Stimulated activated CD8-positive, alpha-beta memory T cell treated with anti-CD3 and anti-CD28 coated beads, Interleukin-12 subunit alpha, Interleukin-12 subunit beta, amount 100 ng/mL, for 24 hours (primary cell): ENCODE measurements around the gene BCAS4.

Experiments
- DNase-seq: peaks from one replicate; pipeline ENCODE4 v3.0.0-alpha.2; 2020; ENCODE audit errors: extremely low read depth

BCAS4 gene

DNA sequence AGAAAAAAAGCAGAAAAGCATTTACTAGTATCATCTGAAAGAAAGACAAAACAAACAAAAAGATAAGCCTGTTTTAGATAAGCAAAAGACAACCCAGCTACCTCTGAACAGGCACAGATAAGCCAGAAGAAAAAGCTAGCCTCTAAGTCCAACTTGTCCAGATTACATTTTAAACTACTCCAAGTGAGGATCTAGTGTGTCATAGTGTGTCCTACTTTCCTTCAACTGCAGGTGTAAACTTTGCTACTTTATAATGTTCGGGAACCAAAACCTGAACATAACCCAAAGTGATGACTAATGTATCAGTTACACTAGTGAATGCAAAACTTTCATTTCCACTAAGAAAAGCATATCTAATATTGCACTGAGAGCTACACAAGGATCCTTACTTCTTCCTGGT lies 116.9 kb downstream of the BCAS4 start:
- DNase-seq, result no peak

DNA sequence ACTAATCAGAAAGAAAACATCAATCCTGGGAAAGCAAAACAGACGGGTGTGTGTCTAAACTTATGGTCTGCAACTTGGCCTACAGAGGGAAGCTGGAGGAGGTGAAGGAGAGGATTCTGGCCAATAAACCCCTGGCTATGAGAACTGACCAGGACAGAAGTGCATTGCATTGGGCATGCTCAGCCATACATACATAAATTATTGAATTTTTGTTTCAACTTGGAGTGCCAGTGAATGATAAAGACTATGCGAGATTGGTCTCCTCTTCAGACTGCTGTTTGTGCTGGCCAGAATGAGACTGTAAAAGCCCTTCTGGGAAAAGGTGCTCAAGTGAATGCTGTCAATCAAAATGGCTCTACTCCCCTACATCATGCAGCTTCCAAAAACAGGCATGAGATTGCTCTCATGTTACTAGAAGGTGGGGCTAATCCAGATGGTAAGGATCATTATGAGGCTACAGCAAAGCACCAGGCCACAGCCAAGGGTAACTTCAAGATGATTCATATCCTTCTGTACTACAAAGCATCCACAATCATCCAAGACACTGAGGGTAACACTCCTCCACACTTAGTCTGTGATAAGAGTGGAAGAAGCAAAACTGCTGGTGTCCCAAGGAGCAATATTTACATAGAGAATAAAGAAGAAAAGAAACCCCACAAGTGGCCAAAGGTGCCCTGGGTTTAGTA lies 119.0 kb downstream of the BCAS4 start:
- no peak for DNase-seq

DNA sequence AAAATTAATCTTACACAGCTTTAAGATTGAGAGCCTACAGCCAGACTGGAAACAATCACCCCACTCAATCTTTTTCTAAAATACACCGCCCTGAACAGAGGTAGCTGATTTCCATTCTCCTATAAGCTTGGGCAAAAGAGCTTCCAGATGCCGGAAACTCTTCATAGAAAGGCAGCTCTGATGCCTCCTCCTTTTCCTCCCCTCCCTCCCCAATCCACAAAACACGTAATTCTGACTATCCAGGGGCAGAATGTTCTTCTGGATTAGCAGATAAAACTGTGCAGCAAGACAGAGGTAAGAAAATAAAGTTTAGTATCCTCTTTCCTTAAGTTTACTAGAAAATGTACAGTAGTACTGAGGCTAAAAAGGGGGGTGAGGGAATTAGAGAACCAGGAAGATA lies 120.6 kb downstream of the BCAS4 start:
- DNase-seq, result no peak

DNA sequence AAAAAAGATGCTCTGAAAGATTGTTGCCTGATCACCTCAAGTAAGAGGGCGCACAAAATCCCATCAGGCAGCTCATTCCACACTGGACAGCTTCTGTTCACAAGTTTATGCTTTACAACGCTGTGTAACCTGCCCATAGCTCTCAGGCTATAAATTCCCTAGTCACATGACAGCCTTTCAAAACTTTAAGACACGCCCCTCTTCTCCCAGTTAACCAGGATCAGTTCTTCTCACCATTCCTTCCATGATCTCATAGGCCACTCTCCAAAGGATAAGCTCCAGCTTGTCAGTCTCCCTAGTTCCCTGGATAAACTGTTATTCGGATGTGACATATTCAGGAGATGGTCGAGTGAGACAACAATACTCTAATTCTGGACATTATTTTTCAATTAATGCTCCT lies 121.4 kb downstream of the BCAS4 start:
- DNase-seq, result no peak

DNA sequence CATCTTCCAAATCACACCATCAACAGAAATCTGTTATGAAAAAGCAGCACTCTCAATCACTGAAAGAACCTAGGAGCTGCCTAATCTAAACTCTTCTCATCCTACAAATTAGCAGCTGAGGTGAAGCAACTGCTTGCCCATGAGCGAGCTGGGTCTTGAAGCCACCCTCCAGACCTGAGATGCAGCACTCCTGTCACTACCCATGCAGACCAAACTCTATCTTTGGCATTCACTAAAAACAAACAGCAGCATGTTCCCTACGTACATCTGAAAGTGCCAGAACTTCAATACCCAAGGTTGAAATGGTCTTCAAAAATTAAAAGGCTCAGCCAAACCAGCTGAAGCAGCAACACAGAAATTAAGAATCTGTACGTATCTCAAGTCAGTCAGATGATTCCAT lies 122.1 kb downstream of the BCAS4 start:
- DNase-seq, result no peak

DNA sequence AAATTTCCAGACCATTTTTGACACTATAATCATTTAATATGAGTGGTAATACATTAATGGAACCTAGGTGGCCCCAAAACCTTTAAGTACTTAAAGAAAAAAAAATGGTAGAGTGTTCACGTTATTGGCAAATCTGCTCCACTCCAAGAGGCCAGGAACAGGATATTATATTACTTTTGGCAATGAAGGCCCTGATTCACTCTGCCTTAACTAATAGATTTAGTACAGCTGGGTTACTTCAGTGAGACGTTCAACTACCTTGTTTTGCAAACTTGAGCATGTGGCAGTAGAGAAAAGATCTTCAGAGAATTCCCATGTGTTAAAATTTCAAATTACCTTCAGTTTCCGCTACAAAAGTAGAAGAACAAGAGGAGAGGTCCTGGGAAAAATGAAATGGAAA lies 123.5 kb downstream of the BCAS4 start:
- DNase-seq, result no peak

DNA sequence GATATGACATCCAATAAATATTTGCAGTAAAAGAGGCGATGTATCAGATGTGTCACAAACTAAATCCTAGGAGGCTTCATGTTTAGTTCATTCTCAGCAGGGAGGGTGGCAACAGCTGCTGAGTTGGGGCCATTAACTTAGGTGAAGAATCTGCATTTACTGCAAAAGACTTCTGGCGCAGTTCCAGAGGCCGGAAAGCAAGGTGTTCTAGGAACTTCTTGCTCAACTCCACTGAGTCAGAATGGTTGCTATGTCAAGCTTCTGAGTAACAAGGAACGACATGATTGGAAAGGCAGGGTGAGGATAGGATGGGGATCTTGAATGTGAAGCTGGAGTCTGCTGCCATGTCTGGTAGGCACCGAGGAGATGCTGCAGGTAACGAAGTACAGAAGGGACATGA lies 124.7 kb downstream of the BCAS4 start:
- no peak for DNase-seq

DNA sequence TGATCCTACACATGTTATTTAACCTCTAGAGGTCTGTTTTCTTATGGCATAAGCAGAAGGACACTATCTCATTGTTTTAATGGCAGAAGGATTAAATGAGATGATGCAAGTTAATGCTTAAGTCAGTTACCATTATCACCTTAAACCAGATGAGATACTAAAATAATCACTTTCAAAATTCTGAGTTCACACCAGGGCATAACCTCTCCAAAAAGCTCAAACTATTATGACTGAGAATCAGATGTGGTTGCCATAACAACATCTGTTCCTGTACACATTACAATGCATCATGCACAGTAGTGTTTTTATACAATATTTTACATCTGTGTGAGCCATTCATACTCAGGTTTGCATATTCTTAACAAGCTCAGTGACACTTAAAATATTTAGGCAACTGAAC lies 126.1 kb downstream of the BCAS4 start:
- no peak for DNase-seq

DNA sequence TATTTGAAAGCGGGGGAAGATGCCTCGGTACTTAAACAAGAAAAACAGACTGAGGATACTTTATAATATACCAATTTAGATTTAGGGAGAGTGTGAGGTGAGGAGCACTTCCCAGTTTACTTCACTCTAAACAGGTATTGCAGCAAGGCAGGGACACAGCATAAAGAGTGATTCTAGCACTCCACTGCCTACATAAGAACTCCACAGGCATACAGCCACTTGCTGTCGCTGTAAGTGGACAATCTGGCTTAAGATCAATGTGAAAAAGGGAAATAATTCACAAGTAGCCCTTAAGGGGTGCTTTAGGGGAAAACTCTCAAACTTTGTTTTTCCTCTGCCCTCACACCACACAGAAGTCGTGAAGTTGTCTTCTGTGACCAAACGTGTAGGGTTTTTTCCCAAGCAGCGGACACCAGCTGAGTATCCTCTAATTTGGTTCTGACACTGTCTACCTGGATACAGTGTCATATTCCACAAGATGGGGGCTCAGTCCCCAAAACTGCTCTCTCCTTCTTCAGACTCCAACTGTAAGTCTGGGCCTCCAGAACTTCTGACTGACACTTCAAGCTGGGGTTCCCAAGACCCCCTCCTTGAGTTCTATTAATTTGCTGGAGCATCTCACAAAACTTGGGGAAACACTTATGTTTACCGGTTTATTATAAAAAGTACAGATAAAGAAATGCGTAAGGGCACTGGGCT lies 127.1 kb downstream of the BCAS4 start:
- DNase-seq, result no peak

DNA sequence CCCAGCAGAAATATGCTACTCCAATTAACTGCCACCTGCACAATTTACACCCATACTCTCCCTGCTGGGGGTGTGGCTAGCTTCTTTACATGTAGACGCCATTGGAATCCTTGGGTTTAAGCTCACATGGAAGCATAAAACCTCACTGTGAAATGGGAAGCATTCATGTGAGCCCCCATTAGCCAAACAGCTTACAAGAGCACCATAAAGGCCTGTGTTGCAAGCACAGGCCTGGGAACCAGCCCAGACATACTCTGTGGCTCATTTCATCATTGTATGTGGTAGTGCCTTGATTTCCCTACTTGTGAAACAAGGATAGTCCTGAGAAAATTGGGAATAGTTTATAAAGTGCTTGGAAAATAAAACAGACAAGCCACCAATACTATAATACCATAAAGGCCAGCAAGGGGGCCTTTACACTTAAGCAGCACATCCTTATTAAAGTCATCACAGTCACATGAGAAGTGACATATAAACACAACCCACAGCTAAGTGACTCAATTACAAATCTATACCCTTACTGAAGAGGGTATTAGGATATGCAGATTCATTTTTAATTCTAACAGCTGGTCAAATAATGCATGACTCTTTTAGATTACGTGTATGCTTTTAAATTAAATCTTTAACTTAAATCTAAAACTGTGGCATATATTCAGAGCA lies 129.5 kb downstream of the BCAS4 start:
- no peak for DNase-seq

DNA sequence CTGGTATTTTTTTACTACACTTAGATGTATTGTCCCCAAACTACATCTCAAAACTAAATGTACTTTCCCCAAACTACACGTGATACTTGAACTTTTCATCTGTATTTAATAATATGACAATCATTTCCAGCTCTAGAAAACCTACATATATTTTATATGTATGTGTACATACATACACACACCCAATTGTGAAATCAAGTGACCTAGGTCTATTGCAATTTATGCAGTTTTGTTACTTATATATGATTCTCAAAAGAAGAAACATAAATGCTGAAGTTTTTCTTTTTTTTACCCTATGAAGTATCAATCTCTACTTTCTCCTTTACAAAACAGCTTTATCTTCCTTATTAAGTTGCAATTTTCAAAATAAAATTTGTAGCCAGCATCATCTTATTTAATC lies 131.7 kb downstream of the BCAS4 start:
- no peak for DNase-seq
